Lower leg skin (tissue), 3 donors: Measurements from ENCODE around the gene MIA2.

Experiments used
- CTCF ChIP-seq, 3 donors: fragments of 450-650 bp; IDR thresholded peaks; one replicate each; pipeline ENCODE4 v1.5.1; 2016; ENCODE audit warnings: antibody characterized with exemption in 3 of 3, mild to moderate bottlenecking in 3 of 3, moderate library complexity in 2 of 3
- POLR2A ChIP-seq, 2 donors: fragments of 450-650 bp; IDR thresholded peaks; one replicate each; pipeline ENCODE4 v1.6.1; 2016 to 2017; ENCODE audit warnings: antibody characterized with exemption in 2 of 2, mild to moderate bottlenecking in 1 of 2, moderate library complexity in 1 of 2

GRCh38 chr14:39364509-39364908 lies 130.8 kb downstream of the MIA2 start:
- TF ChIP-seq POLR2A (IDR thresholded peaks at IDR 0.05) (no peak), CTCF (IDR thresholded peaks at IDR 0.05) (no peak)
